ENCODE measurements around the gene SMCR8. TPM values are rescaled to one million over a fixed set of nuclear protein-coding genes. Genes with fewer than 3 reads are reported as not detected.

The SMCR8 gene
- total and polyA plus RNA-seq, 2 of the 4 experiments (the other 2 are of a cell fraction): 7.1 to 10.9 TPM

DNA sequence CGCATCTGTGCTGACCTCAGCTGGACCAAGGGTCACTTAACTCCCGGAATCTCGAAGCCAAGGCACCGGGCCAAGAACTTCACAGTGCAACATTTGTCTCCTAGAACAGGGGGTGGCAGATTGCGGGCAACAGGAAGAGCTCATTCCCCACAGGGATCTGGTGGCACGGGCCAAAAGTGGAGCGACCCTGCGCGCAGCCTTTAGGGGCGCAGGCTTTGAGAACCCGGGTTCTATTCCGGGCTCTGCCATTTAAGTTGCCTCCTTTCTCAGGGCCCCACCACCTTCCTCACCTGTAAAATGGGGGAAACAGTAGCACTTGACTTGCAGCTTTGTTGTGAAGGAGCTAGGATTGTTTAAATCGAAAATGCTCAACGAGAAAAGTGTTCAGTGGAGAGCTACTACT is 47.6 kb downstream of the SMCR8 start:
- dilution Hi-C loops (cut with HindIII; ENCODE audit: low sequenced_read_pairs, unreplicated experiment) (no loop called here), intact Hi-C loops (cut with micrococcal nuclease) (no loop called here), in situ Hi-C loops (cut with MboI; ENCODE audit: low sequenced_read_pairs) (no loop called here)
- H3K4ac ChIP-seq (ENCODE audit: low read depth, low read length): 0 out of 2 replicates have a peak overlapping the region, but pooled peaks have one; percentile 3
- H3K4me2 ChIP-seq (ENCODE audit: low read depth, low read length): peak overlapping the region; percentile 81
- peak overlapping the region; percentile 39 to 47; a peak in 3 of 4 replicates for H4K8ac ChIP-seq (ENCODE audit: low read depth in 2 of 2, low read length in 2 of 2)
- peaks cover 6 to 11% of the 10 kb centered on the region in 2 experiments; a peak in 3 of 4 replicates for H3K79me1 ChIP-seq (ENCODE audit: low read depth in 1 of 2, low read length in 2 of 2)
- H3K56ac ChIP-seq (ENCODE audit: extremely low read depth, insufficient read depth, low read length): no peak overlapping the region; the same call in 1 of the 2 replicates
- H2AK5ac ChIP-seq (ENCODE audit: low read depth, low read length): no peak overlapping the region
- peak overlapping the region; percentile 88 for H2AFZ ChIP-seq (replicated peaks; ENCODE audit: low read length, poor library complexity)
- H3K27me3 ChIP-seq (ENCODE audit: control insufficient read depth, insufficient read depth, low read length): no peaks in the 10 kb centered on the region
- no peak overlapping the region for H4K5ac ChIP-seq (ENCODE audit: low read depth, low read length)
- TF ChIP-seq NFE2L2 (IDR thresholded peaks at IDR 0.05; ENCODE audit: low read depth, low read length): no peak
- TF ChIP-seq, protein P1, sequence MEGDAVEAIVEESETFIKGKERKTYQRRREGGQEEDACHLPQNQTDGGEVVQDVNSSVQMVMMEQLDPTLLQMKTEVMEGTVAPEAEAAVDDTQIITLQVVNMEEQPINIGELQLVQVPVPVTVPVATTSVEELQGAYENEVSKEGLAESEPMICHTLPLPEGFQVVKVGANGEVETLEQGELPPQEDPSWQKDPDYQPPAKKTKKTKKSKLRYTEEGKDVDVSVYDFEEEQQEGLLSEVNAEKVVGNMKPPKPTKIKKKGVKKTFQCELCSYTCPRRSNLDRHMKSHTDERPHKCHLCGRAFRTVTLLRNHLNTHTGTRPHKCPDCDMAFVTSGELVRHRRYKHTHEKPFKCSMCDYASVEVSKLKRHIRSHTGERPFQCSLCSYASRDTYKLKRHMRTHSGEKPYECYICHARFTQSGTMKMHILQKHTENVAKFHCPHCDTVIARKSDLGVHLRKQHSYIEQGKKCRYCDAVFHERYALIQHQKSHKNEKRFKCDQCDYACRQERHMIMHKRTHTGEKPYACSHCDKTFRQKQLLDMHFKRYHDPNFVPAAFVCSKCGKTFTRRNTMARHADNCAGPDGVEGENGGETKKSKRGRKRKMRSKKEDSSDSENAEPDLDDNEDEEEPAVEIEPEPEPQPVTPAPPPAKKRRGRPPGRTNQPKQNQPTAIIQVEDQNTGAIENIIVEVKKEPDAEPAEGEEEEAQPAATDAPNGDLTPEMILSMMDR (conservative IDR thresholded peaks at IDR 0.05; ENCODE audit: low read depth, low read length): no peak
- TF ChIP-seq CEBPB (IDR thresholded peaks at IDR 0.05; ENCODE audit: low read depth, low read length): no peak
- no peak for TF ChIP-seq POLR2A (IDR thresholded peaks at IDR 0.05; ENCODE audit: low read depth, low read length)
- no peak for TF ChIP-seq MAZ (IDR thresholded peaks at IDR 0.05; ENCODE audit: borderline replicate concordance, low read depth, low read length)
- TF ChIP-seq FOS (IDR thresholded peaks at IDR 0.05; ENCODE audit: low read depth, low read length): no peak
- TF ChIP-seq RCOR1 (IDR thresholded peaks at IDR 0.05; ENCODE audit: insufficient replicate concordance, low read length): no peak
- TF ChIP-seq, protein P2, sequence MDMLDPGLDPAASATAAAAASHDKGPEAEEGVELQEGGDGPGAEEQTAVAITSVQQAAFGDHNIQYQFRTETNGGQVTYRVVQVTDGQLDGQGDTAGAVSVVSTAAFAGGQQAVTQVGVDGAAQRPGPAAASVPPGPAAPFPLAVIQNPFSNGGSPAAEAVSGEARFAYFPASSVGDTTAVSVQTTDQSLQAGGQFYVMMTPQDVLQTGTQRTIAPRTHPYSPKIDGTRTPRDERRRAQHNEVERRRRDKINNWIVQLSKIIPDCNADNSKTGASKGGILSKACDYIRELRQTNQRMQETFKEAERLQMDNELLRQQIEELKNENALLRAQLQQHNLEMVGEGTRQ (IDR thresholded peaks at IDR 0.05; ENCODE audit: low read depth, low read length): no peak
- no peak for TF ChIP-seq CHD1 (IDR thresholded peaks at IDR 0.05; ENCODE audit: low read depth, low read length)
- H2BK120ac ChIP-seq (ENCODE audit: low read depth, low read length): no peak overlapping the region
- peaks cover 3% of the 10 kb centered on the region; the same call in 1 of the 2 replicates for H3K4me1 ChIP-seq (ENCODE audit: control insufficient read depth, insufficient read depth, low read length)
- ATAC-seq (ENCODE audit: low read depth) (no peak), DNase-seq (no peak)
- peak overlapping the region; percentile 63; the same call in 1 of the 2 replicates for H3K23ac ChIP-seq (ENCODE audit: low read depth, low read length)
- no peak overlapping the region for H2BK20ac ChIP-seq (ENCODE audit: low read depth, low read length)
- H3K9me3 ChIP-seq (ENCODE audit: control insufficient read depth, insufficient read depth, low read length): no peaks in the 10 kb centered on the region
- H3K14ac ChIP-seq (replicated peaks; ENCODE audit: low read depth, low read length): peak overlapping the region; percentile 10; the same call in 1 of the 2 replicates
- H3K27ac ChIP-seq (ENCODE audit: insufficient read depth, low read length): no peak overlapping the region; the same call in 1 of the 2 replicates
- ChIA-PET CTCF (no interaction called here), POLR2A (ENCODE audit: unreplicated experiment) (no interaction called here)
- H4K20me1 ChIP-seq (ENCODE audit: insufficient read depth, low read length): no peaks in the 10 kb centered on the region
- no peak overlapping the region for H3K18ac ChIP-seq (ENCODE audit: low read depth, low read length)
- peak overlapping the region; percentile 62 for H3K4me3 ChIP-seq (ENCODE audit: insufficient read depth, low read depth, low read length)
- H2AK9ac ChIP-seq (replicated peaks; ENCODE audit: low read depth, low read length, poor library complexity): peak overlapping the region; percentile 52
- no peak overlapping the region for H2BK15ac ChIP-seq (ENCODE audit: low read depth, low read length)
- no peak overlapping the region for H4K91ac ChIP-seq (ENCODE audit: insufficient read depth, low read depth, low read length)
- BruUV-seq (replicated peaks): no TSS peak
- no peaks in the 10 kb centered on the region for H3K36me3 ChIP-seq (ENCODE audit: control insufficient read depth, insufficient read depth, low read length)
- H3K9me1 ChIP-seq (ENCODE audit: insufficient read depth, low read length): 0 out of 2 replicates have a peak, but pooled peaks cover 2% of the 10 kb centered on the region
- no peak overlapping the region for H2BK5ac ChIP-seq (ENCODE audit: low read depth, low read length, poor library complexity, severe bottlenecking)
- H3K9ac ChIP-seq (ENCODE audit: low read depth, low read length): peak overlapping the region; percentile 50
- 3% methylated on average over 6 of the region's 14 CpGs; no CpG with 5 or more reads in 1 of the 2 experiments for WGBS, 2 experiments (ENCODE audit: extremely low coverage in 2 of 2, insufficient read length in 1 of 2)

Data from IMR-90 (cell line).